Coronary artery (tissue), 2 donors: Measurements from ENCODE around the gene PTPN12.

Experiments
- DNase-seq: peaks from one replicate; pipeline ENCODE4 v3.0.0-alpha.2; 2017; ENCODE audit warnings: low spot score
- H3K27ac ChIP-seq, 2 donors: fragments of 200-600 bp; sonication (generic); one replicate each; pipeline ENCODE4 v1.5.1; 2016 to 2019
- H3K4me3 ChIP-seq: fragments of 200-600 bp; sonication (generic); 2 replicates; pipeline ENCODE4 v1.5.1; 2016; ENCODE audit warnings: mild to moderate bottlenecking, moderate library complexity
- CTCF ChIP-seq: fragments of 200-600 bp; sonication (generic); IDR thresholded peaks from one replicate; pipeline ENCODE4 v1.5.1; 2019; ENCODE audit warnings: antibody characterized with exemption

PTPN12 gene

GRCh38 chr7:77685233-77685632 lies 148.1 kb downstream of the PTPN12 start:
- Histone ChIP-seq H3K27ac (no peak overlapping the region), H3K4me3 (no peak overlapping the region)
- TF ChIP-seq CTCF, result no peak
- DNase-seq, result no peak

- no peak for DNase-seq
- no peak for TF ChIP-seq CTCF
- no peak overlapping the region for H3K4me3 ChIP-seq
- H3K27ac ChIP-seq, result no peak overlapping the region
Observed at GRCh38 chr7:77687100-77687746, 150.1 kb downstream of the PTPN12 start.

- no peak for DNase-seq
- Histone ChIP-seq H3K27ac (no peak overlapping the region), H3K4me3 (no peak overlapping the region)
- no peak for TF ChIP-seq CTCF
Observed at GRCh38 chr7:77687747-77688144, 150.7 kb downstream of the PTPN12 start.
